HepG2 (cell line): Measurements from ENCODE around the gene NEU4. TPM values are rescaled to one million over a fixed set of nuclear protein-coding genes. Genes with fewer than 3 reads are reported as not detected.

Source experiments
- BORCS8-MEF2B ChIP-seq: sonication (generic); formaldehyde crosslinking; IDR thresholded peaks from 2 replicates; pipeline ENCODE4 v1.8.0; 2022; ENCODE audit warnings: mild to moderate bottlenecking, missing genetic modification reagents
- CHCHD3 ChIP-seq: sonication (generic); formaldehyde crosslinking; IDR thresholded peaks from 2 replicates; pipeline ENCODE4 v1.8.0; 2022; ENCODE audit warnings: mild to moderate bottlenecking, missing genetic modification reagents, moderate library complexity
- DPF2 ChIP-seq: sonication (generic); formaldehyde crosslinking; IDR thresholded peaks from 2 replicates; pipeline ENCODE4 v1.4.0; 2020; ENCODE audit warnings: mild to moderate bottlenecking, low read depth, missing genetic modification reagents, borderline replicate concordance
- KLF11 ChIP-seq: IDR thresholded peaks from 2 replicates; pipeline ENCODE4 v1.6.1; 2016; ENCODE audit warnings: missing compliant biosample characterization
- MIER3 ChIP-seq: IDR thresholded peaks from 2 replicates; pipeline ENCODE4 v1.6.1; 2016; ENCODE audit warnings: missing compliant biosample characterization, borderline replicate concordance
- MTF1 ChIP-seq: sonication (generic); formaldehyde crosslinking; IDR thresholded peaks from 2 replicates; pipeline ENCODE4 v1.5.0; 2020; ENCODE audit warnings: missing genetic modification reagents
- MYC ChIP-seq: sonication (generic); formaldehyde crosslinking; IDR thresholded peaks from 2 replicates; pipeline ENCODE4 v1.9.0; 2021; ENCODE audit warnings: missing genetic modification reagents, borderline replicate concordance
- POLR2AphosphoS2 ChIP-seq: IDR thresholded peaks from 2 replicates; pipeline ENCODE4 v1.6.1; 2011; ENCODE audit warnings: low read depth, low read length, improper control_type of control experiment
- SNAI1 ChIP-seq: sonication (generic); formaldehyde crosslinking; IDR thresholded peaks from 2 replicates; pipeline ENCODE4 v1.5.0; 2020; ENCODE audit warnings: mild to moderate bottlenecking, missing genetic modification reagents, borderline replicate concordance
- SNAPC5 ChIP-seq: sonication (generic); formaldehyde crosslinking; IDR thresholded peaks from 2 replicates; pipeline ENCODE4 v1.8.1; 2023; ENCODE audit warnings: mild to moderate bottlenecking, missing genetic modification reagents, borderline replicate concordance
- SNRNP70 ChIP-seq: fragments of 200-400 bp; formaldehyde crosslinking; IDR thresholded peaks from 2 replicates; pipeline ENCODE4 v1.6.1; 2017; ENCODE audit warnings: mild to moderate bottlenecking, low read depth, low read length, moderate library complexity
- SRSF4 ChIP-seq: fragments of 200-400 bp; formaldehyde crosslinking; IDR thresholded peaks from one replicate; pipeline ENCODE4 v1.6.1; 2018; ENCODE audit warnings: mild to moderate bottlenecking, low read depth, low read length, moderate library complexity; ENCODE audit not compliant: poor library complexity, severe bottlenecking
- SRY ChIP-seq: sonication (generic); formaldehyde crosslinking; IDR thresholded peaks from 2 replicates; pipeline ENCODE4 v1.8.0; 2022; ENCODE audit warnings: mild to moderate bottlenecking, missing genetic modification reagents
- SUZ12 ChIP-seq: fragments of 150-350 bp; IDR thresholded peaks from 2 replicates; pipeline ENCODE4 v1.6.1; 2014; ENCODE audit warnings: low read depth, low read length
- TCF12 ChIP-seq, 2 experiments: fragments of 450-650 bp in 1 of 2; sonication (generic) in 1 of 2; formaldehyde crosslinking in 1 of 2; IDR thresholded peaks; 2 replicates each; pipeline versions ENCODE4 v1.6.1 to v1.8.0; 2017 to 2022; ENCODE audit warnings: antibody characterized with exemption in 1 of 2, mild to moderate bottlenecking in 1 of 2, missing genetic modification reagents in 1 of 2, moderate library complexity in 1 of 2
- ZBTB21 ChIP-seq: sonication (generic); formaldehyde crosslinking; IDR thresholded peaks from 2 replicates; pipeline ENCODE4 v1.4.0; 2020; ENCODE audit warnings: missing genetic modification reagents
- ZNF124 ChIP-seq: sonication (generic); formaldehyde crosslinking; IDR thresholded peaks from 2 replicates; pipeline ENCODE4 v1.4.0; 2020; ENCODE audit warnings: missing genetic modification reagents
- ZNF138 ChIP-seq: sonication (generic); formaldehyde crosslinking; IDR thresholded peaks from 2 replicates; pipeline ENCODE4 v1.5.0; 2020; ENCODE audit warnings: mild to moderate bottlenecking, low read depth, missing genetic modification reagents
- ZNF232 ChIP-seq: sonication (generic); formaldehyde crosslinking; IDR thresholded peaks from 2 replicates; pipeline ENCODE4 v1.4.0; 2020; ENCODE audit warnings: missing genetic modification reagents, borderline replicate concordance
- ZNF607 ChIP-seq: sonication (generic); formaldehyde crosslinking; IDR thresholded peaks from 2 replicates; pipeline ENCODE4 v1.5.1; 2020; ENCODE audit warnings: missing genetic modification reagents, mild to moderate bottlenecking, borderline replicate concordance
- ZNF7 ChIP-seq: IDR thresholded peaks from 2 replicates; pipeline ENCODE4 v1.6.1; 2016; ENCODE audit warnings: missing biosample characterization, missing genetic modification reagents
- ZNF878 ChIP-seq: sonication (generic); formaldehyde crosslinking; IDR thresholded peaks from 2 replicates; pipeline ENCODE4 v1.8.1; 2023; ENCODE audit warnings: mild to moderate bottlenecking, missing genetic modification reagents, moderate library complexity
- ZSCAN20 ChIP-seq: sonication (generic); formaldehyde crosslinking; IDR thresholded peaks from 2 replicates; pipeline ENCODE4 v1.4.0; 2020; ENCODE audit warnings: missing genetic modification reagents, mild to moderate bottlenecking, borderline replicate concordance
- ZSCAN22 ChIP-seq: sonication (generic); formaldehyde crosslinking; IDR thresholded peaks from 2 replicates; pipeline ENCODE4 v1.4.0; 2020; ENCODE audit warnings: mild to moderate bottlenecking, missing genetic modification reagents
- polyA plus RNA-seq, 8 experiments: library from polyadenylated mRNA; depleted of rRNA in 3 of 8; stranded (reverse) in 7 of 8; unstranded in 1 of 8; fragments of >200 nt; fragmentation: Illumina TruSeq in 4 of 8; extraction: Trizol in 4 of 8; gene quantifications; 2 replicates each; pipeline versions ENCODE4 v1.2.1 to v1.2.3, GENCODE V29; 2011 to 2016; ENCODE audit warnings: low read depth in 4 of 8, missing spikeins in 1 of 8, mixed read lengths in 1 of 8; ENCODE audit not compliant: insufficient read depth in 1 of 8
- total RNA-seq, 5 experiments: library from RNA; depleted of rRNA; stranded (reverse); fragments of >200 nt; fragmentation: Illumina TruSeq; extraction: Trizol; gene quantifications; 2 replicates each; pipeline ENCODE4 v1.2.3, GENCODE V29; 2016; ENCODE audit warnings: low read depth in 1 of 5
- TF ChIP-seq, protein P1 (sequence below): sonication (generic); formaldehyde crosslinking; IDR thresholded peaks from 2 replicates; pipeline ENCODE4 v1.5.0; 2020; ENCODE audit warnings: mild to moderate bottlenecking, missing genetic modification reagents
- TF ChIP-seq, protein P2 (sequence below): sonication (generic); formaldehyde crosslinking; IDR thresholded peaks from 2 replicates; pipeline ENCODE4 v1.8.1; 2023; ENCODE audit warnings: mild to moderate bottlenecking, missing genetic modification reagents

The NEU4 gene
- total and polyA plus RNA-seq, 2 of the 13 experiments (the other 11 are each of a cell fraction or from before 2014, with no cell fraction given) = 53.5 to 107 TPM

DNA sequence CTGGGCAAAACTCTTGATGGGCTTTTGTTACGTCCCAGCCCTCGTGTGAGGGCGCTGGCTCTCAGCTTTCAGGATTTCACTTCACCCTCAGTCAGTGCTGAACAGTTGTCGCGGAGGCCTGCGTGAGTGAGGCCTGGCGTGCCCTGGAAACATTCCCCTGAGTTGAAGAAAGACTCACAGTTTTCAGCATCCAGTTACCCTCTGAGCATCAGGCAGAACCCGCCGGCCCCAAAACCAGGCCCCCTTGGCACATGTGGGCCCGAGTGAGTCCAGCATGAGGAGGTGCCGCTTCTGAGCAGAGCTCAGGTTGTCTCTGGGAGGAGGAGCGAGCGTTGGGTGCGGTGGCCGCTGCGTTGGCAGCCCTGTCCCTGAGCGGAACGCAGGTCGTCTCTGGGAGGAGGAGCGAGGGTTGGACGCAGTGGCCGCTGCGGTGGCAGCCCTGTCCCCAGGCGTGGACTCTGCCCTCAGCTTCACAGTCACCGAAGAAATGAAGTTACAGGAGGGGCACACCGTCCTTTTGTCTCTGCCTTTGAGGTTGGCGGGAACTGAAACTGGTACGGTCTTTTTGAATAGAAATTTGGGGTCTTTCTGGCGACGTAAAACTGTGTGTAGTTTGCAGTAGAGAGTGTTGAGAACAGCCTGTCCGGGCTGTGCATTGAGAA lies at the start of gene NEU4 (continued):
- TF ChIP-seq, protein P1, sequence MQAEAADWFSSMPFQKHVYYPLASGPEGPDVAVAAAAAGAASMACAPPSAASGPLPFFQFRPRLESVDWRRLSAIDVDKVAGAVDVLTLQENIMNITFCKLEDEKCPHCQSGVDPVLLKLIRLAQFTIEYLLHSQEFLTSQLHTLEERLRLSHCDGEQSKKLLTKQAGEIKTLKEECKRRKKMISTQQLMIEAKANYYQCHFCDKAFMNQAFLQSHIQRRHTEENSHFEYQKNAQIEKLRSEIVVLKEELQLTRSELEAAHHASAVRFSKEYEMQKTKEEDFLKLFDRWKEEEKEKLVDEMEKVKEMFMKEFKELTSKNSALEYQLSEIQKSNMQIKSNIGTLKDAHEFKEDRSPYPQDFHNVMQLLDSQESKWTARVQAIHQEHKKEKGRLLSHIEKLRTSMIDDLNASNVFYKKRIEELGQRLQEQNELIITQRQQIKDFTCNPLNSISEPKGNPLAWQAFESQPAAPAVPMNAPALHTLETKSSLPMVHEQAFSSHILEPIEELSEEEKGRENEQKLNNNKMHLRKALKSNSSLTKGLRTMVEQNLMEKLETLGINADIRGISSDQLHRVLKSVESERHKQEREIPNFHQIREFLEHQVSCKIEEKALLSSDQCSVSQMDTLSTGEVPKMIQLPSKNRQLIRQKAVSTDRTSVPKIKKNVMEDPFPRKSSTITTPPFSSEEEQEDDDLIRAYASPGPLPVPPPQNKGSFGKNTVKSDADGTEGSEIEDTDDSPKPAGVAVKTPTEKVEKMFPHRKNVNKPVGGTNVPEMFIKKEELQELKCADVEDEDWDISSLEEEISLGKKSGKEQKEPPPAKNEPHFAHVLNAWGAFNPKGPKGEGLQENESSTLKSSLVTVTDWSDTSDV (CRISPR knock-in tag) = no peak
- TF ChIP-seq BORCS8-MEF2B (CRISPR knock-in tag) (peak; percentile 97), ZSCAN20 (CRISPR knock-in tag) (peak; percentile 90; the same call in 1 of the 2 replicates), ZNF232 (CRISPR knock-in tag) (peak; percentile 93), SNRNP70 (no peak), KLF11 (CRISPR knock-in tag) (peak; percentile 60; the same call in 1 of the 2 replicates), ZNF878 (CRISPR knock-in tag) (no peak; the same call in 1 of the 2 replicates), SRSF4 (no peak), ZSCAN22 (CRISPR knock-in tag) (no peak), MYC (CRISPR knock-in tag) (peak; percentile 93), CHCHD3 (CRISPR knock-in tag) (peak; percentile 96), ZNF607 (CRISPR knock-in tag) (no peak; the same call in 1 of the 2 replicates), ZNF7 (CRISPR knock-in tag) (0 out of 2 replicates have a peak, but pooled peaks have one; percentile 39), SUZ12 (no peak), MIER3 (CRISPR knock-in tag) (peak; percentile 90; the same call in 1 of the 2 replicates), DPF2 (CRISPR knock-in tag) (no peak), ZBTB21 (CRISPR knock-in tag) (0 out of 2 replicates have a peak, but pooled peaks have one; percentile 16), TCF12 (IDR thresholded peaks at IDR 0.05) (no peak), TCF12 (CRISPR knock-in tag; IDR thresholded peaks at IDR 0.05) (peak; percentile 11; the same call in 1 of the 2 replicates), POLR2AphosphoS2 (peak; percentile 84; the same call in 1 of the 2 replicates), MTF1 (CRISPR knock-in tag) (peak; percentile 80), SRY (CRISPR knock-in tag) (peak; percentile 64; the same call in 1 of the 2 replicates), SNAPC5 (CRISPR knock-in tag) (no peak), SNAI1 (CRISPR knock-in tag) (no peak), ZNF138 (peak; percentile 84; the same call in 1 of the 2 replicates), ZNF124 (CRISPR knock-in tag) (peak; percentile 71)
- TF ChIP-seq, protein P2, sequence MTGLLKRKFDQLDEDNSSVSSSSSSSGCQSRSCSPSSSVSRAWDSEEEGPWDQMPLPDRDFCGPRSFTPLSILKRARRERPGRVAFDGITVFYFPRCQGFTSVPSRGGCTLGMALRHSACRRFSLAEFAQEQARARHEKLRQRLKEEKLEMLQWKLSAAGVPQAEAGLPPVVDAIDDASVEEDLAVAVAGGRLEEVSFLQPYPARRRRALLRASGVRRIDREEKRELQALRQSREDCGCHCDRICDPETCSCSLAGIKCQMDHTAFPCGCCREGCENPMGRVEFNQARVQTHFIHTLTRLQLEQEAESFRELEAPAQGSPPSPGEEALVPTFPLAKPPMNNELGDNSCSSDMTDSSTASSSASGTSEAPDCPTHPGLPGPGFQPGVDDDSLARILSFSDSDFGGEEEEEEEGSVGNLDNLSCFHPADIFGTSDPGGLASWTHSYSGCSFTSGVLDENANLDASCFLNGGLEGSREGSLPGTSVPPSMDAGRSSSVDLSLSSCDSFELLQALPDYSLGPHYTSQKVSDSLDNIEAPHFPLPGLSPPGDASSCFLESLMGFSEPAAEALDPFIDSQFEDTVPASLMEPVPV (CRISPR knock-in tag) = peak; percentile 98
